HFFc6 (cell line): ENCODE results near the gene ADSS2. TPM values are rescaled to one million over a fixed set of nuclear protein-coding genes. Genes with fewer than 3 reads are reported as not detected.

Experiments used
- DNase-seq: peaks from one replicate; pipeline ENCODE4 v3.0.0-alpha.2; 2018
- H3K27ac Mint-ChIP-seq: 2 replicates; pipeline ENCODE4 v1.8.0; 2020; ENCODE audit warnings: mild to moderate bottlenecking, mixed read lengths
- H3K27me3 Mint-ChIP-seq: 2 replicates; pipeline ENCODE4 v1.8.0; 2021; ENCODE audit warnings: mild to moderate bottlenecking, moderate library complexity, mixed read lengths; ENCODE audit not compliant: insufficient read depth
- H3K36me3 Mint-ChIP-seq: 2 replicates; pipeline ENCODE4 v1.8.0; 2021; ENCODE audit warnings: low read depth, mixed read lengths
- H3K4me1 Mint-ChIP-seq: 2 replicates; pipeline ENCODE4 v1.8.0; 2020; ENCODE audit warnings: low read depth, mixed read lengths
- H3K4me3 Mint-ChIP-seq: 2 replicates; pipeline ENCODE4 v1.8.0; 2020; ENCODE audit warnings: mild to moderate bottlenecking, moderate library complexity, mixed read lengths
- H3K9me3 Mint-ChIP-seq: 2 replicates; pipeline ENCODE4 v1.8.0; 2020; ENCODE audit warnings: mild to moderate bottlenecking, mixed read lengths
- CTCF ChIP-seq: fragments of 200-600 bp; sonication (generic); IDR thresholded peaks from 2 replicates; pipeline ENCODE4 v1.5.0; 2021; ENCODE audit warnings: antibody characterized with exemption, mild to moderate bottlenecking
- total RNA-seq, 6 experiments: library from RNA; stranded (reverse); fragmentation: NEBNext Ultra II Directional; extraction: Animal tissue kit (Norgen Biotek cat#: 25700); gene quantifications; 2 replicates in 1 of 6; 3 replicates in 5 of 6; pipeline ENCODE4 v1.2.3, GENCODE V29; 2021

The ADSS2 gene
- total RNA-seq, 6 experiments from 2014 or later, result 38.6 to 45.0 (median 41.1) TPM

- no peak overlapping the region for H3K27ac Mint-ChIP-seq
- H3K4me3 Mint-ChIP-seq, result no peak overlapping the region
- peaks cover 4% of the 10 kb centered on the region for H3K9me3 Mint-ChIP-seq
- no peaks in the 10 kb centered on the region; the same call in none of the 2 replicates for H3K27me3 Mint-ChIP-seq
- no peak for DNase-seq
- peaks cover 20% of the 10 kb centered on the region for H3K4me1 Mint-ChIP-seq
- no peak for TF ChIP-seq CTCF
- peaks cover 62% of the 10 kb centered on the region for H3K36me3 Mint-ChIP-seq
These were observed 45.4 kb downstream of the ADSS2 start for GRCh38 chr1:244406337-244406736.

DNA sequence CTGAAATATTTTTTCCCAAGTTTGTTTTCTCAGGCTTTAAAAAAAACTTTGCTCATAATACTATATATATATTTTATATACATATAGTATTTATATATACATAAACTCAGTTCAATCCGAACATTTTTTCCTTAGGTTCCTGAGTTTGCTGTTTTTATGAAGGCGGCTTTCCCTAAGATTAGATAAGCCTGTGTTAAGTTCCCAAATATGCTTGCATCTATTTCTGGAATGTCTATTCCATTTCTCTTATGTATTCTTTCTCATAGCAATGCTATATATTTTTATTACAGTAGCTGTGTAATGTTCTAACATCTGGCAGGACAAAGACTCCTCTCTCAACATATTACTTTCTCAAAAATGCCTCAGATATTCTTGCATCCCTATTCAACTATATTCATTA, 45.9 kb downstream of the ADSS2 start:
- no peak overlapping the region for H3K27ac Mint-ChIP-seq
- no peak for DNase-seq
- no peak overlapping the region for H3K4me3 Mint-ChIP-seq
- TF ChIP-seq CTCF, result no peak
- H3K4me1 Mint-ChIP-seq, result peaks cover 20% of the 10 kb centered on the region
- H3K9me3 Mint-ChIP-seq, result peaks cover 9% of the 10 kb centered on the region
- no peaks in the 10 kb centered on the region; the same call in none of the 2 replicates for H3K27me3 Mint-ChIP-seq
- H3K36me3 Mint-ChIP-seq, result peaks cover 66% of the 10 kb centered on the region

- DNase-seq, result no peak
- H3K27me3 Mint-ChIP-seq, result no peaks in the 10 kb centered on the region; the same call in none of the 2 replicates
- no peak for TF ChIP-seq CTCF
- H3K4me3 Mint-ChIP-seq, result no peak overlapping the region
- H3K27ac Mint-ChIP-seq, result no peak overlapping the region
- H3K9me3 Mint-ChIP-seq, result peaks cover 11% of the 10 kb centered on the region
- no peaks in the 10 kb centered on the region for H3K4me1 Mint-ChIP-seq
- H3K36me3 Mint-ChIP-seq, result peaks cover 57% of the 10 kb centered on the region
These were observed 48.3 kb downstream of the ADSS2 start for GRCh38 chr1:244403431-244403830.

DNA sequence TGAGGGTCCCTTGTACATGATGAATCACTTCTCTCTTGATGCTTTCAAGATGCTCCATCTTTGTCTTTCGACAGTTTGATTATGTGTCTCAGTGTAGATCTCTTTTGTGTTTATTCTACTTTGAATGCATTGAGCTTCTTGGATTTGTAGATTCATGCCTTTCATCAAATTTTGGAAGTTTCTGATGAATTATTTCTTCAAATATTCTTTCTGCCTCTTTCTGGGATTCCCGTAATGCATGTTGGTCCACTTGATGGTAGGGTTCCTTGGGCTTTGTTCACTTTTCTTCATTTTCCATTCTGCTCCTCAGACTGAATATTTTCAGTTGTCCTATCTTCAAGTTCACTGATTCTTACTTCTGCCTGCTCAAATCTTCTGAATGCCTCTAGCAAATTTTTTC, 50.7 kb downstream of the ADSS2 start:
- H3K36me3 Mint-ChIP-seq, result peaks cover 44% of the 10 kb centered on the region
- no peaks in the 10 kb centered on the region; the same call in none of the 2 replicates for H3K27me3 Mint-ChIP-seq
- peaks cover 11% of the 10 kb centered on the region for H3K9me3 Mint-ChIP-seq
- no peaks in the 10 kb centered on the region for H3K4me1 Mint-ChIP-seq
- no peak overlapping the region for H3K4me3 Mint-ChIP-seq
- no peak for DNase-seq
- no peak overlapping the region for H3K27ac Mint-ChIP-seq
- no peak for TF ChIP-seq CTCF

DNA sequence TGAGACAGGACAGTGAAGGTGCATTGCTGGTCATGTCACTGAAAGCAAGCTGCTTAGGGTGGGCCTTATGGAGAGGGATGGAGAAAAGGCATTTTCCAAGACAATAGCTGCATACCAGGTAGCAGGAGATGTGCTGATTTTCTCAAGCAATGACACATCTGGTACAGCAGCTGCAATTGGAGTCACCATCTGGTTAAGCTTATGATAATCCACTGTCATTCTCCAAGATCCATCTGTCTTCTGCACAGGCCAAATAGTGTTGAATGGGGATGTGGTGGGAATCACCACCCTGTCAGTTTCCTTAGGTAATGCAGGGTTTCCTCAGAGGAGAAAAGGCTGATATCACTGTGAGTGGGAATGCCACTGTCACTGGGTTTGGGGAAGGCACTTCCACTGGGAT, 54.6 kb downstream of the ADSS2 start:
- Mint-ChIP-seq H3K4me3 (no peak overlapping the region), H3K4me1 (peaks cover 3% of the 10 kb centered on the region), H3K27me3 (peaks cover 2% of the 10 kb centered on the region), H3K27ac (no peak overlapping the region), H3K9me3 (peaks cover 11% of the 10 kb centered on the region), H3K36me3 (peaks cover 20% of the 10 kb centered on the region)
- TF ChIP-seq CTCF, result no peak
- DNase-seq, result no peak

DNA sequence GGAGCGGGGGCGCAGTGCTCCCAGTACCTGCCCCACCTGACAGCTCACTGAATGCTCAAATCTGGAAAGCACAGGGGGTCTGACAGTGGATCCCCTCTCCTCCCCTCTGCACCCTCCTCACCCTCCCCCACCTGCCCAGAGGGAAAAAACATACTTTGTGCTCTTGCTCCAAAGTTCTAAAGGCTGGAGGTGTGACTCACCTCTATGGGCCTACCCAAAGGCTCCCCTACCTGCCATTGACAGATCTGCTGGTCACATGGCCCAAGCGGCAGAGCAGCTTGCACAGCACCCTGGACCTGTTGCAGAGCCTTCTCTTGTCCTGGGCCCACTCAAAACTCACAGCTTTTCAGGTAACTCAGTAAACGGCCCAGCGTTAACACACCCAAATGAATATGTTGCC, 55.7 kb downstream of the ADSS2 start:
- Mint-ChIP-seq H3K27me3 (peaks cover 2% of the 10 kb centered on the region), H3K4me3 (no peak overlapping the region)

More for the DNA sequence above, 55.7 kb downstream of the ADSS2 start:
- Mint-ChIP-seq H3K9me3 (peaks cover 3% of the 10 kb centered on the region), H3K4me1 (peaks cover 14% of the 10 kb centered on the region), H3K36me3 (peaks cover 9% of the 10 kb centered on the region), H3K27ac (no peak overlapping the region)
- no peak for DNase-seq
- TF ChIP-seq CTCF, result no peak
